K562 (cell line): ENCODE results near the gene NUP43. TPM values are rescaled to one million over a fixed set of nuclear protein-coding genes. Genes with fewer than 3 reads are reported as not detected.

Source experiments
- ATAC-seq: fragments of 200-7000 bp; cut with Tn5 transposase; 3 replicates; pipeline ENCODE4 v1.9.1; 2020; ENCODE audit warnings: moderate library complexity
- BruUV-seq: library from RNA; stranded (reverse); fragments of 400-500 nt; replicated peaks from 2 replicates; lab custom pipeline; 2021; lab: Mats Ljungman, UMichigan
- CTCF ChIA-PET: fragments of 300-600 bp; formaldehyde crosslinking; extraction: SDS; loops from one replicate; lab custom pipeline; 2021; ENCODE audit warnings: low intra/inter-chr PET ratio; lab: Yijun Ruan, JAX
- POLR2A ChIA-PET: fragments of 300-600, 350-650 bp; sonication (Branson Sonifier 250); formaldehyde crosslinking; extraction: SDS; loops from one replicate; lab custom pipeline; 2021; ENCODE audit warnings: antibody characterized with exemption, inconsistent platforms; lab: Yijun Ruan, JAX
- DNase-seq, 4 experiments: peaks; one replicate each; pipeline versions ENCODE4 v3.0.0 to v3.0.0-alpha.2; 2011 to 2018; ENCODE audit warnings: low spot score in 3 of 4, mixed read lengths in 3 of 4; ENCODE audit errors: extremely low read depth in 1 of 4
- FAIRE-seq: peaks from 2 replicates; lab custom pipeline; 2011; peaks lifted over from hg19 to GRCh38; lab: Jason Lieb, UNC
- H2AFZ ChIP-seq: 2 replicates; pipeline ENCODE4 v1.6.0; 2011; ENCODE audit warnings: low read depth, low read length, control low read depth, inconsistent platforms
- H3K27ac ChIP-seq: fragments of 200-600 bp; 3 replicates; pipeline ENCODE4 v1.8.0; 2011; ENCODE audit warnings: low read depth, mild to moderate bottlenecking, control low read depth, inconsistent platforms, low read length, moderate library complexity, mixed read lengths; ENCODE audit errors: extremely low read depth
- H3K27me3 ChIP-seq, 2 experiments: fragments of 300-600 bp in 1 of 2; 2 replicates in 1 of 2; 3 replicates in 1 of 2; pipeline versions ENCODE4 v1.6.0 to v1.8.0; 2011; ENCODE audit warnings: inconsistent platforms in 2 of 2, low read length in 2 of 2, mild to moderate bottlenecking in 1 of 2, mixed read lengths in 1 of 2, moderate library complexity in 1 of 2; ENCODE audit not compliant: control insufficient read depth in 2 of 2, insufficient read depth in 2 of 2
- H3K36me3 ChIP-seq: fragments of 300-600 bp; 3 replicates; pipeline ENCODE4 v1.8.0; 2011; ENCODE audit warnings: mild to moderate bottlenecking, low read length, inconsistent platforms; ENCODE audit not compliant: control insufficient read depth, insufficient read depth
- H3K4me1 ChIP-seq, 2 experiments: fragments of 200-600 bp in 1 of 2; replicated peaks in 1 of 2; 2 replicates in 1 of 2; 3 replicates in 1 of 2; pipeline versions ENCODE4 v1.5.1 to v1.8.0; 2011; ENCODE audit warnings: inconsistent platforms in 2 of 2, low read length in 2 of 2, mild to moderate bottlenecking in 1 of 2, mixed read lengths in 1 of 2, moderate library complexity in 1 of 2; ENCODE audit not compliant: control insufficient read depth in 2 of 2, insufficient read depth in 2 of 2
- H3K4me2 ChIP-seq: 2 replicates; pipeline ENCODE4 v1.6.1; 2011; ENCODE audit warnings: low read length, control low read depth, inconsistent platforms, mixed read lengths; ENCODE audit not compliant: insufficient read depth
- H3K4me3 ChIP-seq: fragments of 200-600 bp; sonication (generic), shearing (Covaris generic); 2 replicates; pipeline ENCODE4 v1.5.1; 2016; ENCODE audit warnings: control low read depth, inconsistent platforms
- H3K79me2 ChIP-seq: fragments of 200-600 bp; 3 replicates; pipeline ENCODE4 v1.8.0; 2011; ENCODE audit warnings: low read length, inconsistent platforms; ENCODE audit not compliant: control insufficient read depth, insufficient read depth
- H3K9ac ChIP-seq, 2 experiments: 2 replicates each; pipeline versions ENCODE4 v1.6.0 to v1.6.1; 2011; ENCODE audit warnings: low read depth in 2 of 2, low read length in 2 of 2, control low read depth in 1 of 2, inconsistent platforms in 1 of 2, mild to moderate bottlenecking in 1 of 2, mixed read lengths in 1 of 2; ENCODE audit not compliant: insufficient read depth in 1 of 2
- H3K9me1 ChIP-seq: one replicate; pipeline ENCODE4 v1.6.0; 2011; ENCODE audit warnings: inconsistent platforms, mild to moderate bottlenecking, low read length, moderate library complexity; ENCODE audit not compliant: control insufficient read depth, insufficient read depth
- H3K9me3 ChIP-seq: replicated peaks from 2 replicates; pipeline ENCODE4 v1.5.1; 2011; ENCODE audit warnings: low read depth, low read length, inconsistent platforms; ENCODE audit not compliant: control insufficient read depth, insufficient read depth
- H4K20me1 ChIP-seq: replicated peaks from 2 replicates; pipeline ENCODE4 v1.6.1; 2011; ENCODE audit warnings: low read length, inconsistent platforms, mixed read lengths; ENCODE audit not compliant: control insufficient read depth, insufficient read depth
- FOXJ3 ChIP-seq: sonication (generic); formaldehyde crosslinking; IDR thresholded peaks from 2 replicates; pipeline ENCODE4 v1.4.0; 2020; ENCODE audit warnings: mild to moderate bottlenecking, missing genetic modification reagents
- ILF3 ChIP-seq: fragments of 450-650 bp; IDR thresholded peaks from 2 replicates; pipeline ENCODE4 v1.6.1; 2018; ENCODE audit warnings: antibody characterized with exemption, mild to moderate bottlenecking, moderate library complexity, borderline replicate concordance
- KDM5B ChIP-seq: fragments of 200-600 bp; sonication (generic); IDR thresholded peaks from 2 replicates; pipeline ENCODE4 v1.6.1; 2012; ENCODE audit warnings: low read depth, mild to moderate bottlenecking, moderate library complexity, low read length, control low read depth, inconsistent platforms; ENCODE audit not compliant: insufficient replicate concordance
- MCM2 ChIP-seq: fragments of 450-650 bp; IDR thresholded peaks from 2 replicates; pipeline ENCODE4 v1.6.1; 2017; ENCODE audit warnings: low read depth, mild to moderate bottlenecking
- MCM5 ChIP-seq: fragments of 450-650 bp; IDR thresholded peaks from 2 replicates; pipeline ENCODE4 v1.6.1; 2016; ENCODE audit warnings: low read depth
- OTX1 ChIP-seq: fragments of 450-650 bp; formaldehyde crosslinking; IDR thresholded peaks from 2 replicates; pipeline ENCODE4 v1.4.0; 2022; ENCODE audit warnings: mild to moderate bottlenecking
- STAT5B ChIP-seq: fragments of 250-450 bp; sonication (Bioruptor Pico); IDR thresholded peaks from 2 replicates; pipeline ENCODE4 v1.8.0; 2021; ENCODE audit warnings: mild to moderate bottlenecking, inconsistent platforms
- ZKSCAN1 ChIP-seq: fragments of 150-350 bp; IDR thresholded peaks from 2 replicates; pipeline ENCODE4 v1.6.1; 2016; ENCODE audit warnings: low read depth, low read length
- ZNF431 ChIP-seq: sonication (generic); formaldehyde crosslinking; IDR thresholded peaks from 2 replicates; pipeline ENCODE4 v1.8.0; 2022; ENCODE audit warnings: mild to moderate bottlenecking, missing genetic modification reagents
- WGBS: fragments of 100-300 bp; shearing (Covaris generic); methylation state at CpG from one replicate; pipeline ENCODE4 v1.1.6; 2016; ENCODE audit warnings: low coverage, mixed read lengths; ENCODE audit not compliant: insufficient coverage; ENCODE audit errors: missing lambda C conversion rate; 5-methylcytosine and 5-hydroxymethylcytosine counted together
- in situ Hi-C: fragments of 300-500 bp; cut with MboI; formaldehyde crosslinking; loops from 4 replicates; pipeline ENCODE4 v1.15.0; 2018; ENCODE audit warnings: inconsistent platforms, mixed read lengths
- intact Hi-C: fragments of 100-400 bp; cut with micrococcal nuclease; formaldehyde crosslinking; loops from 2 replicates; pipeline ENCODE4 v1.14.2; 2022
- polyA plus RNA-seq, 8 experiments: library from polyadenylated mRNA; depleted of rRNA in 4 of 8; stranded (reverse) in 5 of 8; unstranded in 3 of 8; fragments of >200 nt; fragmentation: Nextera tagmentation in 2 of 8; fragmentation: Illumina TruSeq in 1 of 8; extraction: Ambion mirVana in 2 of 8; extraction: Trizol in 1 of 8; gene quantifications; 2 replicates each; pipeline versions ENCODE4 v1.2.1 to v1.2.3, GENCODE V29; 2011 to 2014; ENCODE audit warnings: inconsistent platforms in 1 of 8, missing spikeins in 1 of 8
- total RNA-seq, 7 experiments: library from RNA; depleted of rRNA in 6 of 7; stranded (reverse); fragments of >200 nt in 6 of 7; fragmentation: Illumina TruSeq in 2 of 7; extraction: Trizol in 2 of 7; gene quantifications; 2 replicates each; pipeline versions ENCODE4 v1.2.1 to v1.2.3, GENCODE V29; 2011 to 2021; ENCODE audit warnings: low replicate concordance in 1 of 7
- TF ChIP-seq, protein P1 (sequence below): fragments of 200-600 bp; sonication (generic); IDR thresholded peaks from one replicate; pipeline ENCODE4 v1.6.1; 2012; ENCODE audit warnings: mild to moderate bottlenecking, low read depth, low read length, inconsistent platforms
- TF ChIP-seq, protein P2 (sequence below), 2 experiments: fragments of 450-650 bp; conservative IDR thresholded peaks; 2 replicates each; pipeline ENCODE4 v1.6.1; 2017; ENCODE audit warnings: mild to moderate bottlenecking in 2 of 2, moderate library complexity in 2 of 2

Gene NUP43
- total and polyA plus RNA-seq, 9 of the 15 experiments (the other 6 are each of a cell fraction or from before 2014, with no cell fraction given): 28.9 to 136 (median 67.4) TPM

DNA sequence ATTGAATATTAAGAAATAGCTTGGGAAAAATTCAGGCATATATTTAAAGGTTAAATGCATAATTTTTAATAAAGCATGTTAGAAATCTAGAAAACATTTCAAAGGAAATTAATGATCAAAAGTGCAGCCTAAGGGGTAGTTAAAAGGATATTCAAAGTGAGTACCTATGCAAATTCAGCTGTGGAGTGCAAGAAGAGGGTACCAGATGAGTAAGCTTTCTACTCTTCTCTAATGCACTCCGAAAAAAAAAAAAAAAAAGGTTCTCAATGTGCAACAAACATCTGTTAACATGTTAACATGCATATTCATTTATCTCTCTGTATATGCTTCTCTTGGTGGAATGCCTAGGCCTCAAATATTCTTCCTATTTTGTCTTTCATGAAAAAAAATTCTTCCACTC is 65.8 kb downstream of the NUP43 start:
- CTCF ChIA-PET: no interaction called here
- TF ChIP-seq, protein P1, sequence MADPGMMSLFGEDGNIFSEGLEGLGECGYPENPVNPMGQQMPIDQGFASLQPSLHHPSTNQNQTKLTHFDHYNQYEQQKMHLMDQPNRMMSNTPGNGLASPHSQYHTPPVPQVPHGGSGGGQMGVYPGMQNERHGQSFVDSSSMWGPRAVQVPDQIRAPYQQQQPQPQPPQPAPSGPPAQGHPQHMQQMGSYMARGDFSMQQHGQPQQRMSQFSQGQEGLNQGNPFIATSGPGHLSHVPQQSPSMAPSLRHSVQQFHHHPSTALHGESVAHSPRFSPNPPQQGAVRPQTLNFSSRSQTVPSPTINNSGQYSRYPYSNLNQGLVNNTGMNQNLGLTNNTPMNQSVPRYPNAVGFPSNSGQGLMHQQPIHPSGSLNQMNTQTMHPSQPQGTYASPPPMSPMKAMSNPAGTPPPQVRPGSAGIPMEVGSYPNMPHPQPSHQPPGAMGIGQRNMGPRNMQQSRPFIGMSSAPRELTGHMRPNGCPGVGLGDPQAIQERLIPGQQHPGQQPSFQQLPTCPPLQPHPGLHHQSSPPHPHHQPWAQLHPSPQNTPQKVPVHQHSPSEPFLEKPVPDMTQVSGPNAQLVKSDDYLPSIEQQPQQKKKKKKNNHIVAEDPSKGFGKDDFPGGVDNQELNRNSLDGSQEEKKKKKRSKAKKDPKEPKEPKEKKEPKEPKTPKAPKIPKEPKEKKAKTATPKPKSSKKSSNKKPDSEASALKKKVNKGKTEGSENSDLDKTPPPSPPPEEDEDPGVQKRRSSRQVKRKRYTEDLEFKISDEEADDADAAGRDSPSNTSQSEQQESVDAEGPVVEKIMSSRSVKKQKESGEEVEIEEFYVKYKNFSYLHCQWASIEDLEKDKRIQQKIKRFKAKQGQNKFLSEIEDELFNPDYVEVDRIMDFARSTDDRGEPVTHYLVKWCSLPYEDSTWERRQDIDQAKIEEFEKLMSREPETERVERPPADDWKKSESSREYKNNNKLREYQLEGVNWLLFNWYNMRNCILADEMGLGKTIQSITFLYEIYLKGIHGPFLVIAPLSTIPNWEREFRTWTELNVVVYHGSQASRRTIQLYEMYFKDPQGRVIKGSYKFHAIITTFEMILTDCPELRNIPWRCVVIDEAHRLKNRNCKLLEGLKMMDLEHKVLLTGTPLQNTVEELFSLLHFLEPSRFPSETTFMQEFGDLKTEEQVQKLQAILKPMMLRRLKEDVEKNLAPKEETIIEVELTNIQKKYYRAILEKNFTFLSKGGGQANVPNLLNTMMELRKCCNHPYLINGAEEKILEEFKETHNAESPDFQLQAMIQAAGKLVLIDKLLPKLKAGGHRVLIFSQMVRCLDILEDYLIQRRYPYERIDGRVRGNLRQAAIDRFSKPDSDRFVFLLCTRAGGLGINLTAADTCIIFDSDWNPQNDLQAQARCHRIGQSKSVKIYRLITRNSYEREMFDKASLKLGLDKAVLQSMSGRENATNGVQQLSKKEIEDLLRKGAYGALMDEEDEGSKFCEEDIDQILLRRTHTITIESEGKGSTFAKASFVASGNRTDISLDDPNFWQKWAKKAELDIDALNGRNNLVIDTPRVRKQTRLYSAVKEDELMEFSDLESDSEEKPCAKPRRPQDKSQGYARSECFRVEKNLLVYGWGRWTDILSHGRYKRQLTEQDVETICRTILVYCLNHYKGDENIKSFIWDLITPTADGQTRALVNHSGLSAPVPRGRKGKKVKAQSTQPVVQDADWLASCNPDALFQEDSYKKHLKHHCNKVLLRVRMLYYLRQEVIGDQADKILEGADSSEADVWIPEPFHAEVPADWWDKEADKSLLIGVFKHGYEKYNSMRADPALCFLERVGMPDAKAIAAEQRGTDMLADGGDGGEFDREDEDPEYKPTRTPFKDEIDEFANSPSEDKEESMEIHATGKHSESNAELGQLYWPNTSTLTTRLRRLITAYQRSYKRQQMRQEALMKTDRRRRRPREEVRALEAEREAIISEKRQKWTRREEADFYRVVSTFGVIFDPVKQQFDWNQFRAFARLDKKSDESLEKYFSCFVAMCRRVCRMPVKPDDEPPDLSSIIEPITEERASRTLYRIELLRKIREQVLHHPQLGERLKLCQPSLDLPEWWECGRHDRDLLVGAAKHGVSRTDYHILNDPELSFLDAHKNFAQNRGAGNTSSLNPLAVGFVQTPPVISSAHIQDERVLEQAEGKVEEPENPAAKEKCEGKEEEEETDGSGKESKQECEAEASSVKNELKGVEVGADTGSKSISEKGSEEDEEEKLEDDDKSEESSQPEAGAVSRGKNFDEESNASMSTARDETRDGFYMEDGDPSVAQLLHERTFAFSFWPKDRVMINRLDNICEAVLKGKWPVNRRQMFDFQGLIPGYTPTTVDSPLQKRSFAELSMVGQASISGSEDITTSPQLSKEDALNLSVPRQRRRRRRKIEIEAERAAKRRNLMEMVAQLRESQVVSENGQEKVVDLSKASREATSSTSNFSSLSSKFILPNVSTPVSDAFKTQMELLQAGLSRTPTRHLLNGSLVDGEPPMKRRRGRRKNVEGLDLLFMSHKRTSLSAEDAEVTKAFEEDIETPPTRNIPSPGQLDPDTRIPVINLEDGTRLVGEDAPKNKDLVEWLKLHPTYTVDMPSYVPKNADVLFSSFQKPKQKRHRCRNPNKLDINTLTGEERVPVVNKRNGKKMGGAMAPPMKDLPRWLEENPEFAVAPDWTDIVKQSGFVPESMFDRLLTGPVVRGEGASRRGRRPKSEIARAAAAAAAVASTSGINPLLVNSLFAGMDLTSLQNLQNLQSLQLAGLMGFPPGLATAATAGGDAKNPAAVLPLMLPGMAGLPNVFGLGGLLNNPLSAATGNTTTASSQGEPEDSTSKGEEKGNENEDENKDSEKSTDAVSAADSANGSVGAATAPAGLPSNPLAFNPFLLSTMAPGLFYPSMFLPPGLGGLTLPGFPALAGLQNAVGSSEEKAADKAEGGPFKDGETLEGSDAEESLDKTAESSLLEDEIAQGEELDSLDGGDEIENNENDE: no peak
- no peak for TF ChIP-seq OTX1 (CRISPR knock-in tag)
- no peak for TF ChIP-seq MCM2
- no peak for TF ChIP-seq FOXJ3 (CRISPR knock-in tag)
- TF ChIP-seq MCM5: no peak
- TF ChIP-seq, protein P2, sequence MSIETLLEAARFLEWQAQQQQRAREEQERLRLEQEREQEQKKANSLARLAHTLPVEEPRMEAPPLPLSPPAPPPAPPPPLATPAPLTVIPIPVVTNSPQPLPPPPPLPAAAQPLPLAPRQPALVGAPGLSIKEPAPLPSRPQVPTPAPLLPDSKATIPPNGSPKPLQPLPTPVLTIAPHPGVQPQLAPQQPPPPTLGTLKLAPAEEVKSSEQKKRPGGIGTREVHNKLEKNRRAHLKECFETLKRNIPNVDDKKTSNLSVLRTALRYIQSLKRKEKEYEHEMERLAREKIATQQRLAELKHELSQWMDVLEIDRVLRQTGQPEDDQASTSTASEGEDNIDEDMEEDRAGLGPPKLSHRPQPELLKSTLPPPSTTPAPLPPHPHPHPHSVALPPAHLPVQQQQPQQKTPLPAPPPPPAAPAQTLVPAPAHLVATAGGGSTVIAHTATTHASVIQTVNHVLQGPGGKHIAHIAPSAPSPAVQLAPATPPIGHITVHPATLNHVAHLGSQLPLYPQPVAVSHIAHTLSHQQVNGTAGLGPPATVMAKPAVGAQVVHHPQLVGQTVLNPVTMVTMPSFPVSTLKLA (conservative IDR thresholded peaks at IDR 0.05): no peak
- TF ChIP-seq ZNF431: no peak
- TF ChIP-seq STAT5B: no peak
- no peak for TF ChIP-seq ILF3
- TF ChIP-seq ZKSCAN1: no peak
- no peak for TF ChIP-seq KDM5B
- H3K36me3 ChIP-seq: peaks cover 75% of the 10 kb centered on the region
- H3K79me2 ChIP-seq: peaks cover 30% of the 10 kb centered on the region
- DNase-seq (no peak), ATAC-seq (no peak), FAIRE-seq (no peak)
- WGBS: 80% methylated on average over 1 of the region's 1 CpG
- in situ Hi-C loops (no loop called here), intact Hi-C loops (no loop called here)
- POLR2A ChIA-PET: no interaction called here
- no peaks in the 10 kb centered on the region for H3K4me1 ChIP-seq
- no peak overlapping the region for H2AFZ ChIP-seq
- no peaks in the 10 kb centered on the region for H4K20me1 ChIP-seq
- no peak overlapping the region for H3K4me2 ChIP-seq
- no peaks in the 10 kb centered on the region for H3K27me3 ChIP-seq
- no peak overlapping the region for H3K9ac ChIP-seq
- H3K9me1 ChIP-seq: no peaks in the 10 kb centered on the region
- no peak overlapping the region for H3K4me3 ChIP-seq
- no TSS peak for BruUV-seq
- no peaks in the 10 kb centered on the region for H3K9me3 ChIP-seq
- H3K27ac ChIP-seq: no peak overlapping the region
